Left ventricle myocardium superior (tissue), 1 donor: ENCODE data around the gene BCAS3. TPM values are rescaled to one million over a fixed set of nuclear protein-coding genes. Genes with fewer than 3 reads are reported as not detected.

ENCODE experiments used
- ATAC-seq: fragments of 200-7000 bp; cut with Tn5 transposase; one replicate; pipeline ENCODE4 v1.9.1; 2020; ENCODE audit warnings: mild to moderate bottlenecking, moderate library complexity
- DNase-seq: peaks from one replicate; pipeline ENCODE4 v3.0.0-alpha.2; 2020
- intact Hi-C: fragments of 100-400 bp; cut with micrococcal nuclease; formaldehyde crosslinking; loops from one replicate; pipeline ENCODE4 v1.11.0; 2022
- total RNA-seq: library from RNA; stranded (reverse); fragmentation: NEBNext Ultra II Directional; extraction: Animal tissue kit (Norgen Biotek cat#: 25700); gene quantifications from one replicate; pipeline ENCODE4 v1.2.1, GENCODE V29; 2021
- donor health status: DM: no; HTN: yes; CAD: no; lungs with severe emphysema.

Gene BCAS3
- total RNA-seq, 1 donor from 2014 or later, result 15.9 TPM

DNA sequence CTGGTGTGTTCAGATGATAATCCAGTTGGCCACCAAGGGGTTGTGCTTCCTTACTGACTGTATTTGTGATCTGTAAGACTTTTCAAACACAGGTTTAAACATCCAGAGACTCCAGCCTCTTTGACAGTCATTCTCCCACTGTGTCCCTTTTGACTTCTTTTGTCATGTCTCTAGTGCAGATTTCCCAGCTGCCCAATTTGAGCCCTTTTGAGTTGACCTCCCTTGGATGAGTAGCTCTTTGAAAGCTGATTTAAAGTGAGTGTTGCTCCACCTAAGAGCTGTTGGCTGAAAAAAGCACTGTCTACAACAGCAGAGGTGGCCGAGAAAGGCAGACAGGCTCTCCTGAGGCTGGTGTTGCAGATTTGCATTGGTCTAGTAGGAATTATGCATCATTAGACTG lies 533.6 kb downstream of the BCAS3 start:
- ATAC-seq, result no peak
- intact Hi-C loops, result no loop called here
- DNase-seq, result no peak

DNA sequence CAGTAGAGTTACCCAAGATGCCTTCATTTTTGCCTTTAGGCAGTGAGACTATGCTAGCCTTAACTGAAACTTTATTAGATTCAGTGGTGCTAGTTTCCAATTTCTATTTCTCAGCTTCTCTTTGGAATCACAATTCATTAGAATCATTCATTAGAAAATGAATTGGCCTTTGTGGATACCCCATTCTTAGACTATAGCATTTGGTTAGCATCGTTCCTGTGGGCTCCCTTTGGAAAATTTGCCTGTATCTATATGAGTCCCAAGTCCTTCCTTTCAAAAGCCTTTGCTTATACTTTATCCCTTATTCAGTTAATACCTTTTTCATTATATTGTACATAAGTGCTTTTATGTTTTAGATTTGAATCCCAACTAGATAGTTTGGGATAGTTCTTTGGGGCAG lies 535.0 kb downstream of the BCAS3 start:
- intact Hi-C loops, result no loop called here
- ATAC-seq, result no peak
- no peak for DNase-seq

DNA sequence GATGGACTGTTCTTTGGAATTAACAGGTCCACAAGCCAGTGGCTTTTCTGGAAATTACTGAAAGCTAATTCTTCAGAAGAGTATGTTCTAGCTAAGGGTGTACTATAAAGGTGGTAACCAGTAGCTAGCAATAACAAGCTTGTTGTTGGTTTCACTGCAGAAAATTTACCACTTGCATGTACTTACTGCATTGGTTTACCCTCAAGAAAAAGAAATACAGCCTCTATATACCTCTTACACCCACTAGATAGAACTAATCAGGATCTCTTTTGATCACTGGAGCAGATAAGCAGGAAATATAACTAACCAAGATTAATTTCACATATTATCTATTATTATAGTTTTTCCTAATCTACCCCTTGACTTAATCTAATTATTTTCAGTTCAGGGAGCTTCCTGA lies 537.1 kb downstream of the BCAS3 start:
- ATAC-seq, result no peak
- DNase-seq, result no peak
- intact Hi-C loops, result no loop called here

DNA sequence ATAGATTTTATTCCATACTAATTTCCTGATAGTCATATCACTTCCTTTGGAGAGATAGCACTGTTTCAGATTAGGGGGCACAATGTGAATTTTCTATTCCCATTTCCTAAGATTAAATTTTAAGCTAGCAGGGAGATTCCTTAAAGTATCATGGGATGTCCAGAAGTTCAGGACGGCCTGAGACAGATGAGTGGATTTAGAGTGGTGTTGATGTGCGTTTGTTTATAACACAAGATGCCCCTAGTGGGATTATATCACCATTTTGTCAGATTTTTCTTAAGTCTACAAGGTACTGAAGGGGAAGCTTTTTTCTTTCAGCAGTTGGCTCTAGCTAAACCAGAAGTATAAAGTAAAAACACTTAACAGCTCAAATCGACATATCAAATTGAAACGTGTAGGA lies 538.4 kb downstream of the BCAS3 start:
- DNase-seq (no peak), ATAC-seq (no peak)
- intact Hi-C loops, result no loop called here

DNA sequence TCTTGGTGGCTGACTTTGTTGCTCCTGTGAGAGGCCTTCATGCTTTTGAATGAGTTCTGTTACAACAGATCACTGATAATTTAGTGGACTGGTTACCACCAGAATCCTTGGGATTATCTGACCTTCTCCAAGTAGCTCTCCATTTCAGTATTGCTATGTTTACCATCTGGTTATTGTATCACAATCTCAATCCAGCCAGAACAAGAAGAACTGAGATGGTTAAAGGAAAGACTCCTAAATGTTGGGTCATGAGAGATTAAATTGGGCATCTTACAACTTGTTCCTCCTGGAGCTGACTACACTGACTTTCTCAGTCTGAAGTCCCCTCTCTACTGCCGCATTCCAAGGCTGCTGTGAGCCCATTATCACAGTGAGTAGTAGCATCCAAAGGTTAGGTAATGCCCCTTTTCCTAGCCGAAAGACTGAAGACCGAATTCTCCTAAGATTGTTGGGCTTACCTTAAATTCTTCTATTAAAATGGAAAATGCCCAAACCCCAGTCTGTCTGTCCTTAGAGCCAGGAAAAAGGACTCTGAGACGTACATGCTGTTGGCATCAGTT lies 540.3 kb downstream of the BCAS3 start:
- DNase-seq (no peak), ATAC-seq (no peak)
- intact Hi-C loops, result no loop called here

DNA sequence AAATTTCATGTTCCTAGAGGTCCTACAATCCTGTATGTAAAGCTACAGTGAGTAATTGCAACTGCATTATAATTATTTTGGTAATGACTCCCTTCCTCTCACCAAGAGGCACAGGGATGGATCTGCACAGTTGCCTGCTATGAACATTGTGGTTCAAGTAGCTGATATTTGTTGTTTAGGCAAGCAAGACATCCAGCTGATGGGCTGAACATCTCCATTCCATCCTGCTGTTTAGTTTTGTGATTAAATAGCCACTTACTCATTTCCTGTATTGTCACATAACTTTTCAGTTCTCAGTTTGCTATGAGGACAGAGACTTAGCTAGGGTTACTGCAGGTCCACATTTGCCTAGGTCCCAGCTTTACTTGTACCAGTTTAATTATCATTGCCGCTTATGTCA lies 540.8 kb downstream of the BCAS3 start:
- ATAC-seq (peak; percentile 57), DNase-seq (no peak)
- intact Hi-C loops, result no loop called here

DNA sequence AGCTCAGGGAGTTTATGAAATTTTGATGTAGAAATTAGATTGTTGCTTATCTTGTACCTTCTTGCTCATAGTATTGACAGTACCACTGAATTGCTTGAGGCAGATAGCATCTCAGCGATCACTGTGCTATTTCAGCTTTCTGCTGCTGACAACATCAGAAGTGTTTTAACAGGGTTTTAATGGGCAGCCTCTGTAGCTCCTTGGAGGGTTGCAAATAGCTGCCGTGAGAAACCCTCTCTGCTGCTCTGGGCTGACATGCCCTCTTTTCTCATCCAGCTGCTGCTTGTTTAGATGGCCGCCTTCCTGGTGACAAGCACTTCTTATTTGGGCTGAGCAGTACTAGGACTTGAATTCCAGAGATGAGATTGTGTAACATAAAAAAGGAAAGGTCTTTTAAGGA lies 541.8 kb downstream of the BCAS3 start:
- ATAC-seq (peak; percentile 96), DNase-seq (peak; percentile 36)
- intact Hi-C loops, result no loop called here

DNA sequence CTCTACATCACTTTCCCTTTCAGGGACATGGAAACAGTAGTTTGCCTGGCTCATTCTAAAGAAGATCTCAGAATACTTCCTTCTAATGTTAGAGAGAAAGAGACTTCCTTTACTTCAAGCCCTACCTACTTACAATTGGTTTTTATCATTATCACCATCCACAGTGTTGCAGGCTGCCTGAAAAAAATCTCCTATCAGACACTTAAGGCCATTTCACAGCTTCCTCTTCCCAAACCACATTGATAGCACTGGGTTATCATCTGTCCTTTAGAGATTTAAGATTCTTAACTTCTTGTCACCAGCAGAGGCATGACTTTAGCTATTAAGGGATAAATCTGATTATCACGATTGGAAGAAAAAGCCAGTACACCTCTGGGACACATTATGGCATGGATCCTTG lies 543.5 kb downstream of the BCAS3 start:
- intact Hi-C loops, result no loop called here
- no peak for DNase-seq
- ATAC-seq, result no peak

DNA sequence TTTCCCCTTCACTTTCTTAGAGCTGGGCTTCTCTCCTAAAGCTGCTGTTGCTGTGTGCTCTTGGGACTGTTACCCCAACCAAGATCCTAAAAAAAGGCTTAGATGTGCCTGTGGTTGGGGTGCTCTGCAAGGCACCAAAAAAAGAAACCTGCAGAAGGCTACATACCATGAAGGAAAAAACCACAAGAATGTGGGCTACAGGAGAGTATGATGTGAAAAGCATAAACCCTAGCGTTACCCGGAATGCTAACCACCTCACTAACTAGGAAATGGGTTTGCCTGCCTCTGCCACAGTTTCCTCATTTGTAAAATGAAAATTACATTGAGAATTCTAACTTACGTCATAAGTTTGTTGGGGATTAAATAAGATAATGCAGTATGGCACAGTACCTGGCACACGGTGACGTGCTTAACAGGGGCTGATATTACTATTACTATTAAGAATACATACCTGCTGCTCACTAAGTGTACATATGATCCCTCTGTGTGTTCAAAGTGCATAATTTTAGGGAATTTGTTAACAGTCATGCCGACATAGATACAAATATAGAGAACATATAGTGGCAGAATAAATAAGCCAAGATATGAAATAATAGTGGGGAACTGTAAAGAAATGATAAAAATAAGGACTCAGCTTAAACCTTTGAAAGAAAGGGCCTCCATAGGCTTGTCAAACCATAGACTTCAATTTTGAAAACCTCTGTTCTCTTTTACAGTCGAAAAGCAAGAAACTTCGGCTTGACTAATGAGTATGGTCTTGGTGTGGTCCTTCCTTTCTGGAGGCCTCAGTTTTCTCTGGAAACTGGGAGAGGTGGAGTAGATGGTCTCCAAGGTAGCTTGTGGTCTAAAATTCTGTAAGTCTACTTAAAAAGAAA lies 544.2 kb downstream of the BCAS3 start:
- intact Hi-C loops, result no loop called here
- DNase-seq, result no peak
- ATAC-seq, result no peak

DNA sequence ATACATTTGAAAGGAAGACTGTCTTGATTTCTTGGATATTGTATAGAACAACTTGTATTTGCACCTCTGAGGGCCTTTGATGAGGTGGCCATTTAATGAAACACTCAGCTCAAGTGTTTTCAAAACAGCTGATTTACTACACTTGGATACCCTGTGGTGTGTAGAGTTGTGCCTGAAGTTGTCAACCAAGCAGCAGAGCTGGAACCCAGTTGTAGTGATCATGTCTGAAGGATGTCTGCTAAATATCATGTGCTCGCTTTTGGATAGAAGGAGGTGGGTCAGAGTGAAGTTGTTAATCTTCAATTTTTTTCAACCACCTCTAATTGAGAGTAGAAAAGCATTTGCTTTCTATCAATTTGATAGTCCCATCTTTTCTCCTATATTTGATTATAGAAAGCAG lies 546.1 kb downstream of the BCAS3 start:
- DNase-seq (no peak), ATAC-seq (no peak)
- intact Hi-C loops, result no loop called here

DNA sequence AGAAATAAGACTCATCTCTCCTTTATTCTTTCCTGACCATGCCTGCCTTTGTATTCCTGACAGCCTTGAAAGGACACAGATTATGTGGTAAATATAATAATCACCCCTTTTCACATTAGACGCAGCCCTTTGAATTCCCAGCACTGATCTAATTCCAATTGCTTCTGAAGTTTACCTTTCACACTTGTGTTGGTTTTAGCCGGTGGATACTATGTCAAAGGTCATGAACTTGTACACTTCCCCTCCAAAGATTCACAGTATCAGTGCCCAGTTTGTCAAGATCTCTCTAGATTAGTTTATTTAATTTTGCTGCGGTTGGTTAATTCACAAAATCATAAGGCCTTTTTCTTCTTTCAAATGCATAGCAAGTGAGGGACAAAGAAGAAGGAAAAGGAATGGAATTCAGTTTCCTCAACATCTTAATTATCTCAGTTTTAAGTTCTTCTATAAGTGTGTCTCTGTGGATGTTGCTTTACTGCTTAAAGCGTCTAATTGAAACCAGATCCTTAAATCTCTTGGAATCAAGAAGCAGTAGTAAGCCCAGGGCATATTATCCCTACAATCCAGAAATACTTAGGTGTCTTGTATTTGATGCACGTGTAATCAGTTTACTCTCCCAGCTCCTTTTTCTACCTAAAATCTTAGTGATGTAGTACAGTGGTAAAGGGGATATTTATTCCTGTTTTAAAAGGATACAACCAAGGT lies 547.7 kb downstream of the BCAS3 start:
- ATAC-seq (no peak), DNase-seq (no peak)
- intact Hi-C loops, result no loop called here

DNA sequence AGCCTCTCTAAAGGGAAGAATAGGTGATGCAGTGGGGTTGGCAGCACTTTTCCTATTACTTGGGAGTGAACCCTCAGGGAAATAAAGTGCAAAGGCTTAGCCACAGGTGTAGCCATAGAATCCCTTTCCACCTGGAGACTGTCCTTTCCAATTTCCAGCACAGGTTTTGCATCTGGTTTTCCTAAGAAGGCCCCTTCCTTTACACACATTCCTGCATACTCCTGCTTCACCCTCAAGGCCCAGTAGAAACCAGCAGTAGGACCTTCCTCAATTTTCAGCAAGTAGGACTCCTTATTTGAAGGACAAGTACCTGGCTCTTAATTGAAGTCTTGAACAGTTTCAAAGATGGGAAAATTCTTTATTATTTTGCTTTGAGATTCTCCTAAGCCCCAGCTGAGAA lies 550.2 kb downstream of the BCAS3 start:
- intact Hi-C loops, result no loop called here
- no peak for ATAC-seq
- DNase-seq, result no peak

DNA sequence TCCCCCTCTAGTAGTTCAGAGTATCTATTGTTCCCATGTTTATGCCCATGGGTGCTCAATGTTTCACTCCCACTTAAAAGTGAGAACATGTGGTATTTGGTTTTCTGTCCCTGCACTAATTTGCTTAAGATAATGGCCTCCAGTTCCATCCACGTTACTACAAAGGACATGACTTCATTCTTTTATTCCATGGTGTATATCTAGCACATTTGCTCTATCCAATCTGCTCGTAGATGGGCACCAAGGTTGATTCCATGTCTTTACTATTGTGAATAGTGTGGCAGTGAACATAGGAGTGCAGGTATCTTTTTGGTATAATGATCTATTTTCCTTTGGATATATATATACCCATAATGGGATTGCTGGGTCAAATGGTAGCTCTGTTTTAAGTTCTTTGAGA lies 552.8 kb downstream of the BCAS3 start:
- intact Hi-C loops, result no loop called here
- no peak for ATAC-seq
- DNase-seq, result no peak

DNA sequence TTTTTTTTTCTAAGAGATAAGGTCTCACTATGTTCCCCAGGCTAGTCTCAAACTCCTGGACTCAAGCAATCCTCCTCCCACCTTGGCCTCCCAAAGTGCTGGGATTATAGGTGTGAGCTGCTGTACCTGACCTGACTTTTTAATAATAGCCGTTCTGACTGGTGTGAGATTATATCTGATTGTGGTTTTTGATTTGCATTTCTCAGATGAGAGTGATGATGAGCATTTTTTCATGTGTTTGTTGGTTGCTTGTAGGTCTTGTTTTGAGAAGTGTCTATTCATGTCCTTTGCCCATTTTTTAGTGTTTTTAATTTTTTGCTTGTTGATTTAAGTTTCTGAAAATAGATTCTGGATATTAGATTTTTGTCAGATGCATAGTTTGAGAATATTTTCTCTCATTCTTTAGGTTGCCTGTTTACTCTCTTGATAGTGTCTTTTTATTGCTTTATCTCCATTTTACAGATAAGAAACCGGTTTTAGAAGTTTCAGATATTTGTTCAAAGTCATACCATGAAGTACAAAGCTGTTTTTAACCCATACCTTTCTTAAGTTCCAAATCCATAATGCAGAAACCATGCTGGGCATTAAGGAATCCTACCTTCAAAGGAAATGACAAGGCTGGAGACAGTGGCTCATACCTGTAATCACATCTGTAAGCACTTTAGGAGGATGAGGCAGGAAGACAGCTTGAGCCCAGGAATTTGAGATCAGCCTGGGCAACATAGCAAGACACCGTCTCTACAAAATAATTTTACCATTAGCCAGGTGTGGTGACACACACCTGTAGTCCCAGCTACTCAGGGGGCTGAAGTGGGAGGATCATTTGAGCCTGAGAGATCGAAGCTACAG lies 553.5 kb downstream of the BCAS3 start:
- intact Hi-C loops, result no loop called here
- ATAC-seq (no peak), DNase-seq (no peak)

DNA sequence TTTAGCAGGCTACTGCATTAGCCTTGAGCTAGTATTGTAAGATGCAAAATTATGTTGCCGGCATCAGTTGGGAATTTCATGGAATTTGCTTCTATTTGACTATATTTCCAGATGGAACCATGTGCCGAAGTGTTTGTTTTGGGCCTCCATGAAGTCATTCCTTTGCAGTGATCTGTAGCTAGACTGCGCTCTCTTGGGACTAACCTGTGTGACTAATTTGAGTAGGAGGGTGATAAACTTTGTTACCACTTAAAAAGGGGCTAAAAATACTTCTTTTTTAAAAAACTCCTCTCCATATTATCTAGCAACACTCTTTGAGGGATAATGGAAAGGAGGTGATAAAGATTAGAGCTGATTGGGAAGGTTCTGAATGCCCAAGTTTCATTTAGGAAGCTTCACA lies 555.2 kb downstream of the BCAS3 start:
- DNase-seq (no peak), ATAC-seq (no peak)
- intact Hi-C loops, result no loop called here

DNA sequence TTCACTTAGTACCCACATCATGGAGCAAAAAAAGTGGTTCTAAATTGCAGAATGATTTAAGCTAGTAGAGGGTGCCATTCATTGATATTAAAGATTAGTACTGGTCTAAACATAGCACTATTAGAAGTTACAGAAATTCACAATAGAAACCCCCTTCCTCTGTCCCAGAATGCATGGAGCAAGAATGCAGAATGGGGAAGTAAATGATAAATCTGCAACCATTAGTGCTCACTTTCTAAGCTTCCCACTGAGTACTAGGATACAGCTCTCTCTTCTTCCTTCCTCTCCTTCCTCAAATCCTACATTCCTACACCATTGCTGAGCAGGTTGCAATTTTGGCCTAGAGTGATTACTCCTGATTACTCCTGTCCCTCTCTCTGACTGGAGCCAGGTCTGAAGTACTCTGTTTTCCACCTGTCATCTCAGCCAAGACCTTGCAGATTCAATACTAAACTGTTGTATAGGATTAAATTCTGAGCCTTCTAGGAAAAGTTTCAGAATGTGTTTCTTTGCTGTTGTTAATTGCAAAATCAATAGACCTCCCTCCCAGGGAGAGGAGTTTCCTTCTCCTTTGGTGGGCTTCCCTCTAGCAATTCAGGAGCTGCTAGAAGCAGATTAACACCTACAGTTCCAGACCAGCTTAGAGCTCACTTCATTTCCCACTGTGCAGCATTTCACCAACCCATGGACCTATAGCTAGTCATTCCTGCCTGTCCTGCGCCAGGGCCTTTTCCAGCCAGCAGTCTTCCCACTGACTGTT lies 556.5 kb downstream of the BCAS3 start:
- intact Hi-C loops, result no loop called here
- no peak for ATAC-seq
- no peak for DNase-seq

DNA sequence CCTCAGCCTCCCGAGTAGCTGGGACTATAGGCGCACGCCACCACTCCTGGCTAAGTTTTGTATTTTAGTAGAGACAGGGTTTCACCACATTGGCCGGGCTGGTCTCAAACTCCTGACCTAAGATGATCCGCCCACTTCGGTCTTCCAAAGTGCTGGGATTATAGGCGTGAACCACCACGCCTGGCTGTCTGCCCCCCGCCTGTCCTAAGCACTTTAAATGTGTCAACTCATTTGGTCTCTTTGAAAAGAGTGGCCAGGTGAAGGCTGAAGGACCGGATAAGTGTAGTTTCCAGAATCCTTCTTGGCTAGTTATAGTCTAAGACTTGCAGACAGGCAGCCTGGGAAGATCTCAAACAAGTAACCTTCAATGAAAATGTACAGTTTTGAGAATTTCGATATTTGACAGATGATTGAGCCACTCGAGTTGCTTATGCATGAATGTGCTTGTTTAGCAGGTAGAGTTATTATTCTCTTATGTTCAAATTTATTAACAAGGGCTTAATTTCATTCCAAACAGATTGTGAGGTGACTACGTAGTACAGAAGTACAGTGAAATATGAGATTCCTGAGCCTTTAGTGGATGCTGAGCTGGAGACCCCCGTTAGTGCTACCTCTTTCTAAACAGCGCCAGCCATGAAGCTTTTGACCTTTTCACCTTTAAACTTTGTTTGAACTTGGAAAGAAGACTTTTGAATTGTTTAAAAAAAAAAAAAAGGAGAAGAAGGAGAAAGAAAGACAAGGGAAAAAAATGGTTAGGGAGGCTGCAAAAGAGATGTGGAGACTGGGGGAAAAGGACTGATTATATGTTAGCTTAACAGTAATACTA lies 557.6 kb downstream of the BCAS3 start:
- intact Hi-C loops, result no loop called here
- DNase-seq (no peak), ATAC-seq (no peak)

DNA sequence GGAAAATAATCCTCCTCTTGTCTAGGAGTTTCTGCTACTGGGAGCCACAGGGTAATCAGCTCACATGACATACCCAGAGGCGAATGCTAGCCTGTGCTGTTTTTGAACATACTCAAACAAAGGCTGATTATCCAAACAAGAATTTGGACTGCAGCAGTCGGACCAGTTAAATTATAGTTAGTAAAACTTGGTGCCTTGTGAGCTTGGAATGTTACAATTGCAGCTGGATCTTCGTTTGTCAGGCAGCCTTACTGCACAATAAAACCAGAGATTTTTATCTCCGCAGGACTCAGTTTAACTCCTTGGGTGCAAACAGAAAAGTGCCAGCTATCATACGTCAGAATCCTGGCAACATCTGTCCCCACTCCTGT lies 558.2 kb downstream of the BCAS3 start:
- ATAC-seq, result peak; percentile 47
- DNase-seq, result no peak
- intact Hi-C loops, result no loop called here
